ENCODE data around the gene RAB42.
"Not testable (repeated sequence)": the region's sequence is repeated elsewhere in the genome, so short reads cannot be mapped to it uniquely, and the experiment has no call there.

RAB42 gene

DNA sequence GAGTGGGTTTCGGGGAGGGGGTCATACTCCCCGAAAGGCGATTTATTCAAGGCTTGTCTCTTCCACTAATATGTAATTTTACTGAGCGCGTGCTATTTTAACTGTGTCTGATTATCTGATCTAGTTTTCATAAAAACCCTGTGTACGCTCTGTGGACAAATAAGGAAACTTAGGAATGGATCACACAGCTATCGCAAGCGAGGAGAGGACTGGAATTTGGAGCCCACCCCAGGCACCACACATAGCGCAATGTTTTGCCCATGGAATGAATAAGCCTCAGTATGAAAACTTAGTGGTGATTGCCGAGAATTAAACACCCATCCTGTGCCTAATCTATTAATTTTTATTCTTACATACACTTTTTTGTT lies 9.8 kb upstream of the RAB42 start:
- TF ChIP-seq, protein P1, sequence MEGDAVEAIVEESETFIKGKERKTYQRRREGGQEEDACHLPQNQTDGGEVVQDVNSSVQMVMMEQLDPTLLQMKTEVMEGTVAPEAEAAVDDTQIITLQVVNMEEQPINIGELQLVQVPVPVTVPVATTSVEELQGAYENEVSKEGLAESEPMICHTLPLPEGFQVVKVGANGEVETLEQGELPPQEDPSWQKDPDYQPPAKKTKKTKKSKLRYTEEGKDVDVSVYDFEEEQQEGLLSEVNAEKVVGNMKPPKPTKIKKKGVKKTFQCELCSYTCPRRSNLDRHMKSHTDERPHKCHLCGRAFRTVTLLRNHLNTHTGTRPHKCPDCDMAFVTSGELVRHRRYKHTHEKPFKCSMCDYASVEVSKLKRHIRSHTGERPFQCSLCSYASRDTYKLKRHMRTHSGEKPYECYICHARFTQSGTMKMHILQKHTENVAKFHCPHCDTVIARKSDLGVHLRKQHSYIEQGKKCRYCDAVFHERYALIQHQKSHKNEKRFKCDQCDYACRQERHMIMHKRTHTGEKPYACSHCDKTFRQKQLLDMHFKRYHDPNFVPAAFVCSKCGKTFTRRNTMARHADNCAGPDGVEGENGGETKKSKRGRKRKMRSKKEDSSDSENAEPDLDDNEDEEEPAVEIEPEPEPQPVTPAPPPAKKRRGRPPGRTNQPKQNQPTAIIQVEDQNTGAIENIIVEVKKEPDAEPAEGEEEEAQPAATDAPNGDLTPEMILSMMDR (IDR thresholded peaks at IDR 0.05; ENCODE audit: low read depth, low read length, missing control alignments): no peak
- peak overlapping the region; percentile 92 for H3K4me3 ChIP-seq (replicated peaks; ENCODE audit: low read depth, low read length)
- DNase-seq (ENCODE audit: extremely low read depth, low read depth): no peak

DNA sequence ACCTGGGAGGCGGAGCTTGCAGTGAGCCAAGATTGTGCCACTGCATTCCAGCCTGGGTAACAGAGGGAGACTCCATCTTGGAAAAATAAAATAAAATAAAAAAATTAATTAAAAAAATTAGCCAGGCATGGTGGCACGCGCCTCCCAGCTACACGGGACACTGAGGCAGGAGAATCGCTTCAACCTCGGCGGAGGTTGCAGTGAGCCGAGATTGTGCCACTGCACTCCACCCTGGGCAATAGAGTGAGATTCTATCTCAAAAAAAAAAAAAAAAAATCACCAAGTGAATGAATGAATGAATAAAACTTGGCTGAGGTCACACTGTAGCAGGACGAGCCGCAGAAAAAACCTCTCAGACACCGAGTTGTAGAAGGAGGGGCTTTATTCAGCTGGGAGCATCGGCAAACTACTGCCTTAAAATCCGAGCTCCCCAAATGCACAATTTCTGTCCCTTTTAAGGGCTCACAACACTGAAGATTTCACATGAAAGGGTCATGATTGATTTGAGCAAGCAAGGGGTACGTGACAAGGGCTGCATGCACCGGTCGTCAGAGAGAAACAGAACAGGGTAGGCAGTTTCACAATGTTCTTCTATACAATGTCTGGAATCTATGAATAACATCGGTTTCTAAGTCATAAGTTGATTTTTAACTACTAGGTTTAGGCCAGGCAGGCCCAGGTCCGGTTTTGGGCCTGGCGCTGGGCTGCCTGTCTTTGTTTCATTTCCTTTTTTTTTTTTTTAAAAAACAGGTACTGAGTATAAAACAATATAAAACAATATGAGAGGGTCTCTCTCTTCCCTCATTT lies 5.3 kb upstream of the RAB42 start:
- DNase-seq (ENCODE audit: extremely low read depth, low read depth); H3K4me3 ChIP-seq (replicated peaks; ENCODE audit: low read depth, low read length): not testable (repeated sequence)

DNA sequence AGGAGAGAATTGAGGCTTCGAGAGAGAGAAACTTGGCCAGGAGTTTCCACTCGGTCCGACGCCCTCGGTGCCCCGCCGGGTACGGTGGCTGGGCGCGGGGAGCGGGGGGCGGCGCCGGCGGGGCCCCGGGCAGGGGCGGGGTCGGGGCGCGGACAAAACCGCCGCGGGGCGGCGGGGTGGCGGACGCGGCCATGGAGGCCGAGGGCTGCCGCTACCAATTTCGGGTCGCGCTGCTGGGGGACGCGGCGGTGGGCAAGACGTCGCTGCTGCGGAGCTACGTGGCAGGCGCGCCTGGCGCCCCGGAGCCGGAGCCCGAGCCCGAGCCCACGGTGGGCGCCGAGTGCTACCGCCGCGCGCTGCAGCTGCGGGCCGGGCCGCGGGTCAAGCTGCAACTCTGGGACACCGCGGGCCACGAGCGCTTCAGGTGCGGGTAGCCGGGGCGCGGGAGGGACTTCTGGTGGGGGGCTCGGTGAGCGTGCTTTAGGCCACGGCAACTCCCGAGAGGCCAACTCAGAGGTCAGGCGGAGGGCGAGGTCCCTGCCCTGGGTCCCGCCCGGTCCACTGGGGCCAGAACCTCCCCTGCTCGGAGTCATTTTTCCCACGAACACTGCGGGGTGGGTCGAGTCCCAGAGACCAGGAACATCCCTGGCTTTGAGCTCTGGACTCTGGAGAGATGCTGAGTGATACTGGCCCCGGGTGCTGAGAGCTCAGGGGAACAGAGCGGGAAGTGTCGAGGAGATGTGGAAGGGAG lies 431 bp downstream of the RAB42 start:
- DNase-seq (ENCODE audit: extremely low read depth, low read depth): no peak
- TF ChIP-seq, protein P1 (IDR thresholded peaks at IDR 0.05; ENCODE audit: low read depth, low read length, missing control alignments): no peak
- H3K4me3 ChIP-seq (replicated peaks; ENCODE audit: low read depth, low read length): peak overlapping the region; percentile 37

DNA sequence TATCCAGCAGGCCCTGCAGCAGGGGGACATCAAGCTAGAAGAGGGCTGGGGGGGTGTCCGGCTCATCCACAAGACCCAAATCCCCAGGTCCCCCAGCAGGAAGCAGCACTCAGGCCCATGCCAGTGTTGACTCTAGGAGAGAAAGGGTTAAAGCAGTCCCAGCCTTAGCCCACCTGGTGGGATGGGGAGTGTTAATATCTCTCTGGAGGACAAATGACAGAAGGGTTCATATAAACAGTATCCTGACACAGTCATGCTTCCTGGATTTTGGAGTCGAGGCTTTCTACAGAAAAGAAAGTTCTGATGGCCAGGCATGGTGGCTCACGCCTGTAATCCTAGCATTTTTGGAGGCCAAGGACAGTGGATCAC lies 1.9 kb downstream of the RAB42 start:
- not testable (repeated sequence) for H3K4me3 ChIP-seq (replicated peaks; ENCODE audit: low read depth, low read length); DNase-seq (ENCODE audit: extremely low read depth, low read depth)

DNA sequence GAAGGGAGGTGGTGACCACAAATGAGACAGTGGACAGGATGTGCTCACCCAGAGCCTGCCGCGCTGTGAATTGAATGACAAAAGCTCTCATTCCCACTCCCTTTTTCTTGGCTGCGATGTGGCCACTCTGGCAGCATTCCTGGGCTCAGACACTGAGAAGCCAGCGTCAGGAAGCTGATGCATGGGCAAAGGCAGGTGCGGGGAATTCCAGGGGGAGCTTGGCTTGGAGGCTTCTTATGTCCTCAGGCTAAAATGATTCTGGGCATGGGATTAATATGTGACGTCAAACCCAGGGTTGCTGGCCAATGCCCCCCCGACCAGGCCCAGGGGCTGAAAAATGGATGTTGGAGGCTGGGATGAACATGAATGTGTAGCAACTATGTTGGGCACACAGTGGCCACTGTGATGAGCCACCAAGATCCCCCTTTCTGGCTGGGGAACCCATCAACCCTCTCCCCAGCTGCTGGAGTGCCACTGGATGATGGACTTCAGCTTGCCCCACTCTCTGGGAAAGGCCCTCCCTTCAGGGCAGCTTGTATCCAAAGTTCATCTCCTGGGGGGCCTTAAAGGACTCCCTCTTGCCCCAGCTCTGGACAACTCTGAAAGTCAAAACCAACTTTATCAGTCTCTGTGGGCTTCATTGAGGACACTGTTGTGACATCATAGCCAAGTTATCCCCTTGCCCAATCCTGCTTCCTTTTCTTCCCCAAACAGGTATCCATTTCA lies 2.8 kb downstream of the RAB42 start:
- not testable (repeated sequence) for DNase-seq (ENCODE audit: extremely low read depth, low read depth); H3K4me3 ChIP-seq (replicated peaks; ENCODE audit: low read depth, low read length)

DNA sequence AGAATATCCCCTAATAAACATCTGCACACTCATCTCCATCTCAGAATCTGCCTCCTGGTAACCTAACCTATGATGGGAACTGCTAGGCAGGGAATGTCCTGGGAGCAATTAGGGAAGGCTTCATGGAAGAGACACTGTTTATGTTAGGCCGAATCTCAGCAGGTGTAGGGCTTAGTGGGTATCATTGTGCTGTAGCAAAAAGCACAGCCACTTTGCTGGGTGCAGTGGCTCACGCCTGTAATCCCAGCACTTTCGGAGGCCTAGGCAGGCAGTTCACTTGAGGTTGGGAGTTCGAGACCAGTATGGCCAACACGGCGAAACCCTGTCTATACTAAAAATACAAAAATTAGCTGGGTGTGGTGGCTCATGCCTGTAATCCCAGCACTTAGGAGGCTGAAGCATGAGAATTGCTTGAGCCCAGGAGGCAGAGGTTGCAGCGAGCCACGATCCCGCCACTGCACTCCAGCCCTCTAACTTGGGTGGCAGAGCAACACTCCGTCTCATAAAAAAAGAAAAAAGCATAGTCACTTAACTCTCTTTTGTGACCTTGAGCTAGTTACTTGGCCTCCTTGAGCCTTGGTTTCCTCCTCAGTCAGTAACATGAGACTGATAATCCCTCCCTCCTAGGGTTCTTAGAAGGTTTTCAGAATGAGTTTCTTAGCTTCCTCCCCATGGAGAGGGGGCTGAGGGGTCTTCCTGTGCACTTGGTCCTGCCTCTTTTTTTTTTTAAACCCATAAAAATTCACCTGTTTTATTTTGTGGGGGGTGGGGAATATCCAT lies 3.5 kb downstream of the RAB42 start:
- H3K4me3 ChIP-seq (replicated peaks; ENCODE audit: low read depth, low read length): no peak overlapping the region
- TF ChIP-seq, protein P1 (IDR thresholded peaks at IDR 0.05; ENCODE audit: low read depth, low read length, missing control alignments): no peak
- DNase-seq (ENCODE audit: extremely low read depth, low read depth): no peak

DNA sequence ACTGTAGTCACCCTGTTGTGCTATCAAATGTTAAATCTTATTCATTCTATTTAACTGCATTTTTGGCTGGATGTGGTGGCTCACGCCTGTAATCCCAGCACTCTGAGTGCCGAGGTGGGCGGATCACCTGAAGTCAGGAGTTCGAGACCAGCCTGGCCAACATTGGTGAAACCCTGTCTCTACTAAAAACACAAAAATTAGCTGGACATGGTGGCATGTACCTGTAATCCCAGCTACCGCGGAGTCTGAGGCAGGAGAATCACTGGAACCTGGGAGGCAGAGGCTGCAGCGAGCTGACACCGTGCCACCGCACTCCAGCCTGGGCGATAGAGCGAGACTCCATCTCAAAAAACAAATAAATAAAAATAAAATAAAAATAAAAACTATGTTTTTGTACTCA lies 4.2 kb downstream of the RAB42 start:
- H3K4me3 ChIP-seq (replicated peaks; ENCODE audit: low read depth, low read length); DNase-seq (ENCODE audit: extremely low read depth, low read depth): not testable (repeated sequence)

DNA sequence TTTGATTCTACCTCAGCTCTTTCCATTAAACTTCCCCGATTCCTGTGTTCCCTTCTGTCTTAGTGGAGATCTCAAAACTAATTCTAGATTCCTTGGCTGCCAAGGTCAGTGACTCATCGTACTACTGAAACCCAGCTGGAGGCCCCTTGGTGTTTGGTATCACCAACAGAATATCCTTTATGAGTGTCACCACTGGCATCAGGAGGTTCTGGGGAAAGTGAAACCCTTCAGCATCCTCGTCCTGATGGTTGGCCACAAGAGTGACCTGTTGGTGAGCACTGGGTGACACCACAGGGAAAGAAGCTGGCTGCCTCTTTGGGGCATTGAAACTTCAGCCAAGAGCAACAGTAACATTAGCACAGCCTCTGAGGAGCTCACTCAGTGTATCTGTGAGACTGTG lies 9.6 kb downstream of the RAB42 start:
- DNase-seq (ENCODE audit: extremely low read depth, low read depth): peak; percentile 60

More for the DNA sequence above, 9.6 kb downstream of the RAB42 start:
- TF ChIP-seq, protein P1 (IDR thresholded peaks at IDR 0.05; ENCODE audit: low read depth, low read length, missing control alignments): no peak
- no peak overlapping the region for H3K4me3 ChIP-seq (replicated peaks; ENCODE audit: low read depth, low read length)
